Stimulated activated CD4-positive, alpha-beta T cell treated with anti-CD3 and anti-CD28 coated beads, Interleukin-2, amount 100 ng/mL, for 4 hours (primary cell): Measurements from ENCODE around the gene KANK3.
"Not testable (repeated sequence)": the region's sequence is repeated elsewhere in the genome, so short reads cannot be mapped to it uniquely, and the experiment has no call there.

Experiments
- DNase-seq: peaks from one replicate; pipeline ENCODE4 v3.0.0-alpha.2; 2020; ENCODE audit warnings: low read depth

KANK3 gene

DNA sequence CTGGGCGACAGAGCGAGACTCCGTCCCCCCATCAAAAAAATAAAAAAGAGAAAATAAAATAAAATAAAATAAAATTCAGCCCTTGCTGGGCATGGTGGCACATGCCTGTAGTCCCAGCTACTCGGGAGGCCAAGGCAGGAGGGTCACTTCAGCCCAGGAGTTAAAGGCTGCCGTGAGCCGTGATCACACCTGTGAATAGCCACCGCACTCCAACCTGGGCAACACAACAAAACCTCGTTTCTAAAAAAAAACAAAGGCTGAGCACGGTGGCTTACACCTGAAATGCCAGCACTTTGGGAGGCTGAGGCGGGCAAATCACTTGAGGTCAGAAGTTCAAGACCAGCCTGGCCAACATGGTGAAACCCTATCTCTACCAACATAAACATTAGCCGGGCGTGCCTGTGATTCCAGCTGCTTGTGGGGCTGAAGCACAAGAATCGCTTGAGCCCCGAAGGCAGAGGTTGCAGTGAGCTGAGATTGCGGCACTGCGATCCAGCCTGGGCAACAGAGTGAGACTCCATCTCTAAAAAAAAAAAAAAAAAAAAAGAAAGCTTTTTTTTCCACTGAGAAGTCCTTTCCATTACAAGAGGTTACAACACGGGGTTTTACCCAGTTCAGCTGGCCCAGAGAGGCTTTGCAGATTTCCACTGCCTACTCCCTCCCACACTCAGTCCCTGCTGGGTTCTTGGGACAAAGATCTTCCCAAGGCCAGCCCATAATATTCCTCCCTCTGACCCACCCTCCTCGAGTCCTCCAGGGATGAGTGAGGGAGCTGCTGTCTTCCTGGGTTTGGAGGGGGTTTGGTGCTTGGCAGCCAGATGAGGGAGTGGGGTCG, 27.3 kb upstream of the KANK3 start:
- DNase-seq: no peak

- DNase-seq: no peak
Observed at GRCh38 chr19:8367327-8368001, 24.4 kb upstream of the KANK3 start.

DNA sequence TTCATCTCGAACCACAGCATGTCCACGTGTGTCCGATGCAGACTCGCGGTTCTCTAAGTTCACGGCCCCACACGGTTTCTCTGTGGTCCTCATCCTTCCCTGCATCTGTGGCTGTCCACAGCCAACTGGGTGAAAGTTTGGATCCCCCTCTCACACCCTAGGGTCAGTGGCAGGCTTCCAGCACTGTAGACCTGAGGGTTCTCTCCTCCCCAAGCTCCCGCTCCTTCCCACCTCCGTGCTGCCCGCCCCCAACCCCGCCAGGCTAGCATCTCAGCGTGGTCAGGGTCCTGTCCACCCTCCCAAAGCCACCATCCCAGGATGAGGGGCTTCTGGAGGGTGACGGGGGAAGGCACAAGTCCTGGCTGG, 23.9 kb upstream of the KANK3 start:
- no peak for DNase-seq

DNA sequence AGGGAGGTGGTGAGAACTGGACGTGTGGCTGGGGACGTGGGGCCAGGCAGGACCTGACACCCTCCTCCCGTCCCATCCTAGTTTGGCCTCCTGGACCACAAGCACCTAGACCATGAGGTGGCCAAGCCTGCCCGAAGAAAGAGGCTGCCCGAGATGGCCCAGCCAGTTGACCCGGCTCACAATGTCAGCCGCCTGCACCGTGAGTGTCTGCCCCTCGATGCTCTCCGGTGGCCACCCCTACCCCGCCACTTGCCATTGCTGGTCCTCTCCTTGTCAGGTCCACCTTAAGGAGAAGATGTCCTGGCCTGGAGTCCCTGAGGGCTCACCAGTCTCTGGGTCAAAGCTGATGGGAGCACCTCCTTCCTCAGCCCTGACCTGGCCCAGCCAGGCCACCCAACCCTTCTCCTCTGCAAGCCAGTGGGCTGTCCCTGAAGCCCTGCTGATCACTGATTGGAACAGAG, 23.1 kb upstream of the KANK3 start:
- no peak for DNase-seq

DNA sequence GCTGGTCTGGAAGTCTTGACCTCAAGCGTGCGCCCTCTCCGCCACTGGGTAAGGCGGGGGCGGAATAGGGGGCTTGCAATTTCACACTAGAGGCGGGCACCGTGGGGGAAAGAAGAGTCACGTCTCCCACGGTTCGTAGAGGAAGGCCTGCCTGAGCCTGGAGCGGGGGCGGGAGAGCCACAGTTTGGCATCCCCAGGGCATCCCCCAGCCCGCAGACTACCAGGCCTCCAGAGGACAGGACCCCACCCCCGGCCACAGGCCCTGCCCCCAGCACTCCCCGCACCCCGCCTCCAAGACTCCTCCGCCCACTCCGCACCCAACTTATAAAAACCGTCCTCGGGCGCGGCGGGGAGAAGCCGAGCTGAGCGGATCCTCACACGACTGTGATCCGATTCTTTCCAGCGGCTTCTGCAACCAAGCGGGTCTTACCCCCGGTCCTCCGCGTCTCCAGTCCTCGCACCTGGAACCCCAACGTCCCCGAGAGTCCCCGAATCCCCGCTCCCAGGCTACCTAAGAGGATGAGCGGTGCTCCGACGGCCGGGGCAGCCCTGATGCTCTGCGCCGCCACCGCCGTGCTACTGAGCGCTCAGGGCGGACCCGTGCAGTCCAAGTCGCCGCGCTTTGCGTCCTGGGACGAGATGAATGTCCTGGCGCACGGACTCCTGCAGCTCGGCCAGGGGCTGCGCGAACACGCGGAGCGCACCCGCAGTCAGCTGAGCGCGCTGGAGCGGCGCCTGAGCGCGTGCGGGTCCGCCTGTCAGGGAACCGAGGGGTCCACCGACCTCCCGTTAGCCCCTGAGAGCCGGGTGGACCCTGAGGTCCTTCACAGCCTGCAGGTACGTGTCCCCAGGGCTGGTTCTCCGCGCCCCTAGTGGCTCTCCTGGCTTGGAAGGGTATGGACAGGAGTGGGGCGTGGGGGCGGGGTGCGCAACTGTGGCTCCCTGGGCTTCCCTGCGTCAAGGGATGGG, 21.0 kb upstream of the KANK3 start, which contains the start of gene ANGPTL4:
TSS of gene ANGPTL4 (plus strand) at position 353 of the 969 bp plus-strand sequence. CDS start at position 520, 167 bp downstream.
- peak; percentile 60 for DNase-seq

DNA sequence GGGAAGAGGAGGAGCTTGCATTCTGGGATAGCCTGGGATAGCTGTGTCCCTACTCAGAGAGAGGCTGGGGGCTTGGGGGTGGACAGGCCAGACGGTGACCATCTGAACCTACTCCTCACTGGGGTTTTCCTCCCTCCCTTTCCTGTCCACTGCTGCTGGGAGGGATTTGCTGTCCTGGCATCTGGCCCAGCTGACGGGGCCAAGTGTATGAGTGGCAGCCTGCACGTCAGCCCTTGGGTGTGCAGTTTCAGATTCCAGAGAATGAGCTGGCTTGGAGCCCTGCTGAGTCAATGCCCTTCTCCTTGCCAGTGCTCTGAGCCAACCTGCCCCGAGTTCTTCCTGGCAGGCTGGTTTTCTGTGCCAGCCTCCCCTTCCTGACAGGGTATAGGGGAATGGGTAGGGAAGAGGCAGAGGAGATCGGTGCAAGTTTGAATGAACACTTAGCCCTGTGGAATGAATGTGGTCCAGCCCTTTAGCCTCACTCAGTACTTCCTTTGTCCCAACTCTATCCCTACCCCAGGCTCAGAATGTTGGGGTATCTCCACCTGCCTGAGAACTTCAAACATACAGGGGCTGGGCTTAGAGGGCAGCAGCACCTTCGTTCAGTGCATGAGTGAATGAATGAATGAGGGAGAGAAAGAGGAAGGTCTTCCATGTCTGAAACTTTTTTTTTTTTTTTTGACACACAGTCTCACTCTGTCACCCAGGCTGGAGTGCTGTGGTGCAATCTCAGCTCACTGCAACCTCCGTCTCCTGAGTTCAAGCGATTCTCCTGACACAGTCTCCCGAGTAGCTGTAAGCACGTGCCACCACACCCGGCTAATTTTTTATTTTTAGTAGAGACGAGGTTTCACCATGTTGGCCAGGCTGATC, 19.1 kb upstream of the KANK3 start:
- DNase-seq: no peak

DNA sequence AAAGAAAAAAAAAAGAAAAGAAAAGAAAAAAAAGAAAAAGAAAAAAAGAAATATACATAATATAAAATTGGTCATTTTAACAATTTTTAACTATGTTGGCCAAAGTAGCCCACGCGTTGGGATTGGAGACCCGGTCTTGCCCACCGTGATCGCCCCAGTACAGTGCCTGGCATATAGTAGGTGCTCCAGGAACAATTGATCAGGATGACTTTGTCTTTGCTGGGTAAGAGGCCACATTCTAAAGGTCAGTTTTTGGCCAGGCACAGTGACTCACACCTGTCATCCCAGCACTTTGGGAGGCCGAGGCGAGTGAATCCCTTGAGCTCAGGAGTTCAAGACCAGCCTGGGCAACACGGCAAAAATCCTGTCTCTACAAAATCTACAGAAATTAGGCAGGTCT, 17.1 kb upstream of the KANK3 start:
- DNase-seq: no peak

- no peak for DNase-seq
Observed at GRCh38 chr19:8358948-8359347, 15.9 kb upstream of the KANK3 start.

GRCh38 chr19:8357007-8357521, 14.0 kb upstream of the KANK3 start:
- DNase-seq: no peak

DNA sequence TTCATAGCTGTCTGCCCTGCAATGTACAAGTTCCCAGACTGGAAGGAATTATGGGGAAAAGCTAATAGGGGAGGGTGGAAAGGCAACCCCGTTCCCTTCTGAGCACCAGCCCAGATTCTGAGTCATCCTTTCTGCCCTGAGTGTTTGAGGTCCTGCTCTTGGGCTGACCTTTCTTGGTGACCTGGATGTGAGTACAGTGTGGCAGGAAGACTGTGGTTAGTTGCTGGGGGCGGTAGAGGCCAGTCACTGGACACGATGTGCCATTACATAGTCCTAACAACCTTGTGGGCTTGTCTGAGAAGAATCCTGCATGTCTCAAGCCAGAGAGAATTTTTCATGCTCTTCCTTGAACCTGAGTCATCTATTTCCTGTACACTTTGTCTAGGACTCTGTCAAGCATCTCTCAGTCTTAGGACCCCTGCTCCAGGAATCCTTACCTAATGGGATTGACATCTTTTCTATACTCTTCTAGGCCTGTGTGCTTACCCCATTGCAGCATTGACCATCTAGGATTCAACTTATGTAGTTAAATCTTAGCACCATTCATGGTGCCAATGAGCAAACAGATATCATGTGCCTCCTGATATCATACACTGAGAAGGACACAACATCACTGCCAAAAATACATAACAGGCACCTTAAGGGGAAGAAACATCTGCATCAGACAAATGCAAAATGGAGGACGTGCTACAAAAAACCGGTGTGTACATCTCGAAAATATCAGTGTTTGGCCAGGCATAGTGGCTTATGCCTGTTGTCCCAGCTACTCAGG, 12.8 kb upstream of the KANK3 start:
- DNase-seq: no peak

GRCh38 chr19:8352845-8353244, 9.8 kb upstream of the KANK3 start:
- DNase-seq: not testable (repeated sequence)

- no peak for DNase-seq
Observed at GRCh38 chr19:8352134-8352827, 9.2 kb upstream of the KANK3 start.

DNA sequence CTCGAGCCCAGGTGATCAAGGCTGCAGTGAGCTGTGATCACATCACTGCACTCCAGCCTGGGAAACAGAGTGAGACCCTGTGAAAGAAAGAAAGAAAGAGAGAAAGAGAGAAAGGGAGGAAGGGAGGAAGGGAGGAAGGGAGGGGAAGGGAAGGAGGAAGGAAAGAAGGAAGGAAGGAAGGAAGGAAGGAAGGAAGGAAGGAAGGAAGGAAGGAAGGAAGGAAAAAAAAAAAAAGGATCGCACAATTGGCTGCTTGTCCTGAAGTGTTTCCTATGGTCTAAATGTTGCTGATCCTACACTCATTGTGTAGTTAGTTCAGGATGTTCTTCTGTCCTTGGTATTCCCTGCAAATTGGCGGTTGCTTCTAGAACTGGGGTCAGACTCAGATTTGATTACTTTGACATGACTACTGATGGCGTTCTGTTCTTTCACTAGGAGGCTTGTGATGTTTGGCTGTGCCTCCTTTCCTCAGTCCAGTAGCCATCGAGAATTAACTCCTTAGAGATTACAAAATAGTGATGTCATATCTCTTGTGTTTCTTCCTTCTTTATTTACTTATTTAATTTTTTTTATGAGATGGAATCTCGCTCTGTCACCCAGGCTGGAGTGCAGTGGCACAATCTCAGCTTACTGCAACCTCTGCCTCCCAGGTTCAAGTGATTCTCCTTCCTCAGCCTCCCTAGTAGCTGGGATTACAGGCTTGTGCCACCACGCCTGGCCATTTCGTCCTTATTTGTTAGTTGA, 6.7 kb upstream of the KANK3 start:
- not testable (repeated sequence) for DNase-seq

GRCh38 chr19:8343483-8343844, 402 bp upstream of the KANK3 start:
- no peak for DNase-seq

DNA sequence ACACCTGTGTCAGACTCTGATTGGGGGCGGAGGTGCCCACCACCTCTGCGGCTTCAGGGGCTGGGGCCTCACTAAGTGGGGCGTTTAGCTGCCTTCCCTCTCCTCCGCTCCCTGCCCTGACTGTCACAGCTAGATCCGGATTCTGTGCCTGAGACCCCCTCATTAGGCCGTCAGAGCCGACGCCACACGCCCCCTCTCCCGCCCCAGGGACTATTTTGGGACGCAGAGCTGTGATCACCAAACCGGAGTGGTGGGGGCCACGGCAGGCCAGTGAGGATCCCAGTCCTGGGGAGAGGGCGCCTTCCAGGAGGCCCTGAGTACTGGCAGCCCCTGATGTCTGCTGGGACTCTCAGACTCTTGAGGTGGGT, 762 bp downstream of the KANK3 start:
- DNase-seq: no peak

- DNase-seq: not testable (repeated sequence)
Observed at GRCh38 chr19:8341504-8341903, 1.6 kb downstream of the KANK3 start.

DNA sequence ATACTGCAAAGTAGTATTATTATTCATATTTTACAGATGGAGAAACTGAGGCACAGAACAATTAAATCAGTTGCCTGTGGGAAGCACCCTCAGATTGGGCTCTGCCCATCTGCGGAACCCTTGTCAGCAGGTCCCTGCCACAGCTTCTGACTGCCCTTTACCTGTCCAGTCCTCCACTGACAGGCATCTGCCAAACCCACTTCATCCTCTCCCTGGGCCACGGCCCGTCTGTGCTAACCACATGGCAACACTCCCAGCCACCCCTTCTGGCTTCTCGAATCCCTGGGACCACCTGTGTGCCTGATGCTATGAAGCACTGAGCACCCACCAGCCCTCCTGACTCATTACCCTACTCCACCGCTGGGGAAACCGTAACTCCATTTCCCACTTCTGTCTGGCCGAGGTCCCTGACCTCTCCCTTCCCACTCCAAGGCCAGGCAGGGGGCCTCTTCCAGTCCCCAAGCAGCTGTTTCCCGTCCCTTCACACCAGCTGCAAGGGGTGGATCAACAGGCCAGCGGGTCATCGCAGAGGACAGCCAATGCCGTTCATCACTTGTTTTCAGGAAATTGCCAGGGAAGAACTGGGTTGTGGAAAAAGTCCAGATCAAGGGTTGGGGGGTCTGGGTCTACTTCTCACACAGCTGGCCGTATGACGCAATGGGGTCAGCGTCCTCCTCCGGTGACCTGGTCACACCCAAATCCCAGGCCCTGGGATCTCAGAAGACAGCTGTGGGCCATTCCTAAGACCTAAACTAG, 2.5 kb downstream of the KANK3 start:
- no peak for DNase-seq

- no peak for DNase-seq
Observed at GRCh38 chr19:8338835-8339234, 4.2 kb downstream of the KANK3 start.
